B cell (primary cell): ENCODE results near the gene OCA2. TPM values are rescaled to one million over a fixed set of nuclear protein-coding genes. Genes with fewer than 3 reads are reported as not detected.

Source experiments
- ATAC-seq: fragments of 200-7000 bp; cut with Tn5 transposase; one replicate; pipeline ENCODE4 v1.10.0; 2021; ENCODE audit warnings: low read depth, mild to moderate bottlenecking, moderate number of reproducible peaks, moderate library complexity
- CTCF ChIA-PET: fragments of 350-600 bp; sonication (Branson Sonifier 250); formaldehyde crosslinking; loops from one replicate; lab custom pipeline; 2021; ENCODE audit warnings: antibody characterized with exemption, inconsistent platforms; lab: Charles Lee
- POLR2A ChIA-PET: fragments of 350-600 bp; sonication (Branson Sonifier 250); formaldehyde crosslinking; loops from one replicate; lab custom pipeline; 2021; ENCODE audit warnings: antibody characterized with exemption; lab: Charles Lee
- DNase-seq: peaks from one replicate; pipeline ENCODE4 v3.0.0; 2013
- H2AFZ ChIP-seq: 2 replicates; pipeline ENCODE4 v1.6.1; 2012; ENCODE audit warnings: mild to moderate bottlenecking, low read depth, low read length; ENCODE audit not compliant: insufficient read depth, poor library complexity, severe bottlenecking
- H3K27ac ChIP-seq, 2 donors: 1 replicate in 1 of 2; 2 replicates in 1 of 2; pipeline ENCODE4 v1.5.1; 2012 to 2013; ENCODE audit warnings: low read length in 2 of 2, mild to moderate bottlenecking in 2 of 2, moderate library complexity in 1 of 2
- H3K27me3 ChIP-seq, 4 experiments: fragments of 200-600 bp in 1 of 4; sonication (generic) in 1 of 4; replicated peaks in 1 of 4; 1 replicate in 2 of 4; 2 replicates in 2 of 4; pipeline versions ENCODE4 v1.6.1 to v1.7.0; 2013 to 2016; ENCODE audit warnings: low read length in 3 of 4, mild to moderate bottlenecking in 2 of 4, mixed read lengths in 1 of 4, moderate library complexity in 1 of 4; ENCODE audit not compliant: insufficient read depth in 4 of 4, control insufficient read depth in 3 of 4; ENCODE audit errors: control extremely low read depth in 1 of 4
- H3K36me3 ChIP-seq, 2 experiments: replicated peaks in 1 of 2; 1 replicate in 1 of 2; 2 replicates in 1 of 2; pipeline versions ENCODE4 v1.6.1 to v1.7.1; 2013; ENCODE audit warnings: low read length in 1 of 2; ENCODE audit not compliant: insufficient read depth in 2 of 2, control insufficient read depth in 1 of 2; ENCODE audit errors: control extremely low read depth in 1 of 2, extremely low read depth in 1 of 2
- H3K4me1 ChIP-seq, 2 donors: fragments of 200-600 bp in 1 of 2; sonication (generic) in 1 of 2; 1 replicate in 1 of 2; 2 replicates in 1 of 2; pipeline versions ENCODE4 v1.5.1 to v1.6.1; 2013 to 2017; ENCODE audit warnings: low read length in 2 of 2; ENCODE audit not compliant: control insufficient read depth in 2 of 2, insufficient read depth in 2 of 2
- H3K4me2 ChIP-seq: replicated peaks from 2 replicates; pipeline ENCODE3; 2012; ENCODE audit warnings: mild to moderate bottlenecking, low read depth, low read length; ENCODE audit not compliant: poor library complexity, severe bottlenecking
- H3K4me3 ChIP-seq, 5 experiments: fragments of 200-600 bp in 1 of 5; sonication (generic) in 1 of 5; 1 replicate in 3 of 5; 2 replicates in 2 of 5; pipeline versions ENCODE4 v1.5.1 to v1.7.0; 2011 to 2016; ENCODE audit warnings: low read length in 4 of 5, mild to moderate bottlenecking in 4 of 5, low read depth in 2 of 5, control low read depth in 1 of 5, moderate library complexity in 1 of 5; ENCODE audit not compliant: insufficient read depth in 1 of 5; ENCODE audit errors: control extremely low read depth in 1 of 5, extremely low read depth in 1 of 5
- H3K79me2 ChIP-seq: fragments of 200-600 bp; sonication (generic); one replicate; pipeline ENCODE4 v1.6.0; 2016; ENCODE audit warnings: low read length; ENCODE audit not compliant: control insufficient read depth, insufficient read depth
- H3K9ac ChIP-seq: fragments of 200-600 bp; sonication (generic); 2 replicates; pipeline ENCODE4 v1.6.1; 2017; ENCODE audit warnings: mild to moderate bottlenecking, low read length, moderate library complexity
- H3K9me3 ChIP-seq, 3 donors: one replicate each; pipeline versions ENCODE4 v1.6.1 to v1.7.1; 2013; ENCODE audit warnings: low read length in 2 of 3; ENCODE audit not compliant: control insufficient read depth in 2 of 3, insufficient read depth in 1 of 3; ENCODE audit errors: control extremely low read depth in 1 of 3
- H4K20me1 ChIP-seq: 2 replicates; pipeline ENCODE4 v1.6.0; 2012; ENCODE audit warnings: mild to moderate bottlenecking, low read length; ENCODE audit not compliant: insufficient read depth, control insufficient read depth, poor library complexity, severe bottlenecking
- H3K27ac Mint-ChIP-seq: one replicate; pipeline ENCODE4 v1.8.0; 2021; ENCODE audit warnings: mixed read lengths
- H3K27me3 Mint-ChIP-seq: one replicate; pipeline ENCODE4 v1.8.0; 2021; ENCODE audit warnings: mixed read lengths
- H3K4me1 Mint-ChIP-seq: one replicate; pipeline ENCODE4 v1.8.0; 2021; ENCODE audit warnings: mixed read lengths
- H3K4me3 Mint-ChIP-seq: one replicate; pipeline ENCODE4 v1.8.0; 2021; ENCODE audit warnings: mixed read lengths
- H3K9me3 Mint-ChIP-seq: one replicate; pipeline ENCODE4 v1.8.0; 2022; ENCODE audit warnings: mixed read lengths; ENCODE audit not compliant: insufficient read depth
- CTCF ChIP-seq: fragments of 200-600 bp; IDR thresholded peaks from one replicate; pipeline ENCODE4 v1.8.0; 2022; ENCODE audit warnings: antibody characterized with exemption, mild to moderate bottlenecking
- EZH2 ChIP-seq: IDR thresholded peaks from 2 replicates; pipeline ENCODE4 v1.6.1; 2012; ENCODE audit warnings: borderline replicate concordance, low read depth, mild to moderate bottlenecking, moderate library complexity, low read length; ENCODE audit not compliant: insufficient read depth, poor library complexity, severe bottlenecking
- WGBS: methylation state at CpG from one replicate; pipeline ENCODE4 v1.1.5; 2013; ENCODE audit warnings: missing lambda C conversion rate; ENCODE audit not compliant: insufficient coverage; 5-methylcytosine and 5-hydroxymethylcytosine counted together
- intact Hi-C: fragments of 100-400 bp; cut with micrococcal nuclease; formaldehyde crosslinking; loops from one replicate; pipeline ENCODE4 v1.10.0; 2022
- polyA plus RNA-seq: library from polyadenylated mRNA; depleted of rRNA; stranded (reverse); fragments of >200 nt; gene quantifications from 2 replicates; pipeline ENCODE4 v1.2.3, GENCODE V29; 2012
- total RNA-seq, 2 donors: library from RNA; stranded (reverse); fragments of 120-200 nt in 1 of 2; gene quantifications; 1 replicate in 1 of 2; 2 replicates in 1 of 2; pipeline versions ENCODE4 v1.2.3 to v1.2.4, GENCODE V29; 2013 to 2022

OCA2 gene
- total and polyA plus RNA-seq, 2 donors (not counting 1 experiment from before 2014, with no cell fraction given): 0.12 TPM; not detected in 1

- 79% methylated on average over 13 of the region's 17 CpGs for WGBS
Measured at GRCh38 chr15:27796405-27797320, 302.5 kb downstream of the OCA2 start.

GRCh38 chr15:27792756-27793264 is 306.3 kb downstream of the OCA2 start:
- Histone ChIP-seq H4K20me1 (no peaks in the 10 kb centered on the region), H3K4me3 (no peak overlapping the region), H3K27ac (no peak overlapping the region), H3K4me1 (no peaks in the 10 kb centered on the region), H3K9ac (no peak overlapping the region), H3K36me3 (no peaks in the 10 kb centered on the region), H3K27me3 (no peaks in the 10 kb centered on the region), H3K4me2 (no peak overlapping the region), H2AFZ (no peak overlapping the region), H3K79me2 (no peaks in the 10 kb centered on the region), H3K9me3 (peaks cover 0 to 4% (median 1%) of the 10 kb centered on the region in 3 donors)
- no peaks in the 10 kb centered on the region for H3K9me3 Mint-ChIP-seq
- ChIA-PET CTCF (no interaction called here), POLR2A (no interaction called here)
- WGBS: 85% methylated on average over 10 of the region's 10 CpGs
- no peak for DNase-seq
- H3K4me3 Mint-ChIP-seq: no peak overlapping the region
- H3K4me1 Mint-ChIP-seq: no peaks in the 10 kb centered on the region
- no peaks in the 10 kb centered on the region for H3K27me3 Mint-ChIP-seq
- no peak overlapping the region for H3K27ac Mint-ChIP-seq
- ATAC-seq: no peak
- TF ChIP-seq CTCF (no peak), EZH2 (no peak)
- intact Hi-C loops: no loop called here

More at GRCh38 chr15:27796405-27797320, 302.5 kb downstream of the OCA2 start:
- peaks cover 0 to 7% (median 0%) of the 10 kb centered on the region in 3 donors for H3K9me3 ChIP-seq
- Mint-ChIP-seq H3K9me3 (no peaks in the 10 kb centered on the region), H3K27ac (no peak overlapping the region), H3K4me3 (no peak overlapping the region), H3K27me3 (no peaks in the 10 kb centered on the region), H3K4me1 (no peaks in the 10 kb centered on the region)
- ChIA-PET POLR2A (no interaction called here), CTCF (no interaction called here)
- H3K79me2 ChIP-seq: no peaks in the 10 kb centered on the region
- DNase-seq (no peak), ATAC-seq (no peak)
- no peak overlapping the region for H3K27ac ChIP-seq
- no peaks in the 10 kb centered on the region for H3K27me3 ChIP-seq
- no peak overlapping the region for H3K4me3 ChIP-seq
- no peak for TF ChIP-seq EZH2
- no peaks in the 10 kb centered on the region for H4K20me1 ChIP-seq
- H3K4me1 ChIP-seq: no peaks in the 10 kb centered on the region
- intact Hi-C loops: no loop called here
- no peak overlapping the region for H3K4me2 ChIP-seq
- no peak overlapping the region for H2AFZ ChIP-seq
- no peak overlapping the region for H3K9ac ChIP-seq
- H3K36me3 ChIP-seq: no peaks in the 10 kb centered on the region
